ENCODE measurements around the gene AMPD2. TPM values are rescaled to one million over a fixed set of nuclear protein-coding genes. Genes with fewer than 3 reads are reported as not detected.
A peak's percentile ranks its signal among the peaks of the same experiment; 100 is the strongest.

The AMPD2 gene
- total RNA-seq, 2 experiments from 2014 or later = 73.5 to 99.5 TPM

- DNase-seq (no peak), ATAC-seq (no peak)
- H3K9me3 Mint-ChIP-seq (ENCODE audit: low read depth) = no peaks in the 10 kb centered on the region
- ChIA-PET POLR2A (no interaction called here), CTCF (interaction anchor here (0.5 to 15.1 kb wide), 7 partner anchors 8 to 89 kb away, joined by 3 to 190 read pairs (median 8); partner anchors contain the start of gene GPR61)
- no peak overlapping the region for H3K4me3 Mint-ChIP-seq
- H3K27ac Mint-ChIP-seq = no peak overlapping the region
- no peaks in the 10 kb centered on the region for H3K27me3 Mint-ChIP-seq
- intact Hi-C loops (cut with DNase I, micrococcal nuclease) = no loop called here
- H3K36me3 Mint-ChIP-seq (ENCODE audit: low read depth) = peaks cover 29% of the 10 kb centered on the region
- peaks cover 17% of the 10 kb centered on the region for H3K4me1 Mint-ChIP-seq
These were observed 12.2 kb downstream of the AMPD2 start for GRCh38 chr1:109631513-109632505.

DNA sequence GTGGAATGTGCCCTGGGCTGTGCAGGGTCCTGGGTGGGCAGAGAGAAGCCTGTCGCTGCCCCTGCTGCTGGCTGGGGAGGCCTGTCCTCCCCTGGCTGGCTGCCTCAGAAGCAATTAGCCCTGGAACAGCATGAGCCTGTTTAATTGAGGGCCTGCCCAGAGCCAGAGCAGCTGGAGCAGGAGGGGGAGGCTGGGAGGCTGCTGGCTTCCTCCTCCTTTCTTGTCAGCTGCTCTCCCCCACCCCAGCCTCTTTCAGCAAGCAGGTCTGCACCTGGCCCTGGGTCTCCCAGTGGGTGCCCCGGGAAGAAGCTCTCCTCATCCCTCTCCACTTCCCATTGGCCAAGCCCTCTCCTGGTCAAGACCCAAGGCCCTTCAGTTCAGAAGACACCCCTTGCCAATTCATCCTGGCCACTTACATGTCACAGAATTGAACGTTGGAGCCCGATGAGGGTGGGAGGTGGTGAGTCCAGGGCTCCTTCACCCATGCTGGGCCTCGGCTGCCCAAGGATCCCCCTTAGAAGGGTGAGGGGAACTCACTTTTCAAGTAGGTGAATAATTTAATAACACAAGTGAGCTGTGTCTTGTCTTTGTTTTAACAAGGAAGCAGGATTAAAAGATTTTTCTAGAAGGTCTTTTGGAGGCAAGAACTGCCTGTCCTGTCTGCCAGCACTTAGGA is 13.2 kb downstream of the AMPD2 start:
- Mint-ChIP-seq H3K36me3 (ENCODE audit: low read depth) (peaks cover 23% of the 10 kb centered on the region), H3K9me3 (ENCODE audit: low read depth) (no peaks in the 10 kb centered on the region), H3K4me3 (no peak overlapping the region), H3K27ac (no peak overlapping the region), H3K4me1 (peaks cover 17% of the 10 kb centered on the region), H3K27me3 (no peaks in the 10 kb centered on the region)
- ChIA-PET CTCF (interaction anchor here (0.7 to 15.1 kb wide), 7 partner anchors 7 to 1397 kb away, joined by 3 to 190 read pairs (median 3); partner anchors contain the start of gene GPR61), POLR2A (no interaction called here)
- intact Hi-C loops (cut with DNase I, micrococcal nuclease) = no loop called here
- DNase-seq (no peak), ATAC-seq (no peak)

- Mint-ChIP-seq H3K27ac (peak overlapping the region; percentile 9), H3K4me3 (no peak overlapping the region), H3K4me1 (peaks cover 14% of the 10 kb centered on the region), H3K27me3 (no peaks in the 10 kb centered on the region), H3K36me3 (ENCODE audit: low read depth) (peaks cover 13% of the 10 kb centered on the region), H3K9me3 (ENCODE audit: low read depth) (no peaks in the 10 kb centered on the region)
- ATAC-seq = peak; percentile 72
- POLR2A ChIA-PET = no interaction called here
- peak; percentile 41 for DNase-seq
- CTCF ChIA-PET = interaction anchor here (0.5 to 15.1 kb wide), 4 partner anchors 16 to 105 kb away, joined by 3 to 190 read pairs (median 4); partner anchors contain the start of genes GNAI3 and GPR61
- intact Hi-C loops (cut with DNase I, micrococcal nuclease) = no loop called here
These were observed 14.7 kb downstream of the AMPD2 start for GRCh38 chr1:109634292-109634691.

DNA sequence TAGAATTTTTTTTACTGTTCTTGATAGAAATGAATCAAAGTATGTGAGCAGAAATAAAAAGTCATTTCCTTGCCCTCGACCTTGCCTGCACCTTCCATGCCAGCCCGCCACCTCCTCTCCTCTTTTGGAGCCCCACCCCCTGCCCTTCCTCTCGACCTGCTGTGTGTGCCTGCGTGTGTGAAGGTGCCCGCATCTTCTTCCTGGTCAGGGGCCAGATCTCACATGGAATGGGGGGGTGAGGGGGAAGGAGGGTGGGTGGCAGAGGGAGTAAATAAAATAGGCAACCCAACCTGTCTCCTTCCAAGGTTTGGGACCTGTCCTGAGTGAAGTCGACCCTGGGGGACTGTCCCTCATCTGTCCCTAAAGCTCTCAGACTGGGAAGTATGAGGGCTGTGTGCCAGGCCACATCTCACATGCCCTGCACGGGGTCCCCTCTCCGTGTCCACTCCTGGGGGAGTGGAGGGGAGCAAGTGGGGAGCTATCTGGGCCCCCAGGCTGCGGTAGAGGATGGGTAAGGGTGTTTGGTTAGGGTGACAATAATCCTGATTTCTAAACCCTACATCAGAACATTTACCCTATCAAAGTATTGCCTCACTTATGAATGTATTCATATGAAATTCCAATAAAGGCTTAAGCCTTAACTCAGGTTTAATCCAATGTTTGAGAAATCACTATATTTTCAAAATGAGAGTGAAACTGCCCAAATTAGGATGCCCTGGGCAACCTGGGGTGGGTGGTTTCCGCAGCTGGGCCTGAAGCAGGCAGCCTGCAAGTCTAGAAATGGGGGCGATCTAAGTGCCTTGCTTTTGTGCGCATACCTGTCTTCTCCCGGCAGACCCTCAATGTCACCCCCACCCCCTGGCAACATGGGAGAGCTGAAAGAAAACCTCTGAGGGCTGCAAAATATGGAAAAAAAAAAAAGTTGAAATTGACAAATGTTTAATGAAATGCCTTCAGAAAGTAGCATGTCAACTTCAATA is 15.4 kb downstream of the AMPD2 start:
- Mint-ChIP-seq H3K36me3 (ENCODE audit: low read depth) (peaks cover 5% of the 10 kb centered on the region), H3K9me3 (ENCODE audit: low read depth) (no peaks in the 10 kb centered on the region), H3K27me3 (no peaks in the 10 kb centered on the region), H3K27ac (peak overlapping the region; percentile 9), H3K4me3 (no peak overlapping the region), H3K4me1 (peaks cover 16% of the 10 kb centered on the region)
- intact Hi-C loops (cut with DNase I, micrococcal nuclease) = no loop called here
- POLR2A ChIA-PET = no interaction called here
- CTCF ChIA-PET = interaction anchor here (0.5 to 15.1 kb wide), 8 partner anchors 11 to 156 kb away, joined by 3 to 190 read pairs (median 4); partner anchors contain the start of genes GNAI3 and GPR61
- peak; percentile 70 for ATAC-seq
- DNase-seq = peak; percentile 53

DNA sequence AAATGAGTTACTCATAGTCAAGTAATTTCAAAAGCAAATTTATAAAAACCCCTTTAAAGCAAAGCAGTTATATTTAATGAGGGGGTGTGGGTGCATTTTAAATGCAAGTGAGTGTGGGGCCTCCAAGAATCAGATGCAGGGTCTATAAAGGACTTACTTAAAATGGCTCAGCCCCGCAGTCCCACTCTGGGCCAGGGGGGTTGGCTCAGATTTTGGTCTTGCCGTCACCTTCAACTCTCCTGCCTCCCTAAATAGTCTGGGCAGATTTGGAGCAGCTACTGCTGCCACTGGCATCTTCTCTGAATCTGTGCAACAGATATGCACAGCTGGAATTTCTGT is 16.2 kb downstream of the AMPD2 start:
- POLR2A ChIA-PET = no interaction called here
- H3K27ac Mint-ChIP-seq = no peak overlapping the region

GRCh38 chr1:109636201-109636952 is 16.7 kb downstream of the AMPD2 start:
- Mint-ChIP-seq H3K27ac (no peak overlapping the region), H3K4me3 (no peak overlapping the region), H3K27me3 (no peaks in the 10 kb centered on the region), H3K4me1 (peaks cover 19% of the 10 kb centered on the region), H3K36me3 (ENCODE audit: low read depth) (no peaks in the 10 kb centered on the region), H3K9me3 (ENCODE audit: low read depth) (no peaks in the 10 kb centered on the region)
- POLR2A ChIA-PET = no interaction called here
- intact Hi-C loops (cut with DNase I, micrococcal nuclease) = no loop called here
- ATAC-seq = no peak
- CTCF ChIA-PET = interaction anchor here (0.7 to 15.1 kb wide), 8 partner anchors 13 to 154 kb away, joined by 3 to 190 read pairs (median 6); partner anchors contain the start of gene GPR61
- DNase-seq = no peak

More for the DNA sequence above, 16.2 kb downstream of the AMPD2 start:
- ATAC-seq (no peak), DNase-seq (no peak)
- CTCF ChIA-PET = interaction anchor here (0.7 to 15.1 kb wide), 7 partner anchors 12 to 155 kb away, joined by 3 to 190 read pairs (median 6); partner anchors contain the start of gene GPR61
- Mint-ChIP-seq H3K36me3 (ENCODE audit: low read depth) (peaks cover 4% of the 10 kb centered on the region), H3K4me1 (peaks cover 19% of the 10 kb centered on the region), H3K4me3 (no peak overlapping the region), H3K27me3 (no peaks in the 10 kb centered on the region), H3K9me3 (ENCODE audit: low read depth) (no peaks in the 10 kb centered on the region)
- intact Hi-C loops (cut with DNase I, micrococcal nuclease) = no loop called here

DNA sequence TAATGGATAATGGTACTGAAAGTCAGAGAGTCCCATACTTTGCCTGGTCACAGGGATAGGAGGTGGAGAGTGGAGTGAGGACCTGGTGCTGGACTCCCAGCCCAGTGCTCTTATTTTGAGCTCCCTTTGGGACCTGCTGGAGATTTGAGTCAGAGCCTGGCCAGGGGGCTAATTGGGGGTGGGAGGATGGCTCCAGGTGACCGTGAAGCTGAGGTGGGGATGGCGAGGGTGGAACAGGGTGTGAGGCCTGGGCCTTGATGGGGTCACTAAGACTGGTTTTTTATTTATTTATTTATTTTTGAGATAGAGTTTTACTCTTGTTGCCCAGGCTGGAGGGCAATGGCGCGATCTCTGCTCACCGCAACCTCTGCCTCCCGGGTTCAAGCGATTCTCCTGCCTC is 17.8 kb downstream of the AMPD2 start:
- CTCF ChIA-PET = interaction anchor here (1.5 to 15.1 kb wide), 6 partner anchors 14 to 145 kb away, joined by 3 to 190 read pairs (median 10); partner anchors contain the start of gene GPR61
- Mint-ChIP-seq H3K27ac (no peak overlapping the region), H3K4me3 (no peak overlapping the region), H3K36me3 (ENCODE audit: low read depth) (no peaks in the 10 kb centered on the region), H3K4me1 (peaks cover 19% of the 10 kb centered on the region), H3K9me3 (ENCODE audit: low read depth) (no peaks in the 10 kb centered on the region), H3K27me3 (no peaks in the 10 kb centered on the region)
- no peak for DNase-seq
- intact Hi-C loops (cut with DNase I, micrococcal nuclease) = no loop called here
- ATAC-seq = no peak
- POLR2A ChIA-PET = no interaction called here

- intact Hi-C loops (cut with DNase I, micrococcal nuclease) = no loop called here
- DNase-seq = no peak
- CTCF ChIA-PET = interaction anchor here (0.6 to 15.1 kb wide), 43 partner anchors 9 to 695 kb away, joined by 3 to 190 read pairs (median 5); partner anchors contain the start of genes AHCYL1, AMPD2, GNAI3 and GNAT2
These were observed 19.6 kb downstream of the AMPD2 start for GRCh38 chr1:109639063-109639840.

GRCh38 chr1:109639841-109640184 is 20.2 kb downstream of the AMPD2 start:
- no peak for ATAC-seq
- DNase-seq = no peak
- ChIA-PET CTCF (interaction anchor here (0.6 to 15.1 kb wide), 57 partner anchors 9 to 694 kb away, joined by 3 to 190 read pairs (median 5); partner anchors contain the start of genes AHCYL1, AMPD2, GNAI3 and GNAT2), POLR2A (interaction anchor here (0.5 to 1.7 kb wide), 8 partner anchors 20 to 539 kb away, joined by 3 to 13 read pairs (median 5); partner anchors contain the start of genes AMPD2, GNAI3, GNAT2 and GSTM1)
- intact Hi-C loops (cut with DNase I, micrococcal nuclease) = loop anchor here (2.0 kb wide), 2 partner anchors 93 to 345 kb away; partner anchors contain the start of gene AHCYL1 (in 1 of the 2)
- H3K36me3 Mint-ChIP-seq (ENCODE audit: low read depth) = no peaks in the 10 kb centered on the region
- no peak overlapping the region for H3K27ac Mint-ChIP-seq
- H3K4me1 Mint-ChIP-seq = peaks cover 18% of the 10 kb centered on the region
- no peak overlapping the region for H3K4me3 Mint-ChIP-seq
- H3K9me3 Mint-ChIP-seq (ENCODE audit: low read depth) = no peaks in the 10 kb centered on the region
- no peaks in the 10 kb centered on the region for H3K27me3 Mint-ChIP-seq

More at GRCh38 chr1:109639063-109639840, 19.6 kb downstream of the AMPD2 start:
- Mint-ChIP-seq H3K4me3 (no peak overlapping the region), H3K27ac (no peak overlapping the region), H3K9me3 (ENCODE audit: low read depth) (no peaks in the 10 kb centered on the region), H3K4me1 (peaks cover 23% of the 10 kb centered on the region), H3K27me3 (no peaks in the 10 kb centered on the region), H3K36me3 (ENCODE audit: low read depth) (no peaks in the 10 kb centered on the region)
- no peak for ATAC-seq
- POLR2A ChIA-PET = interaction anchor here (0.6 to 1.7 kb wide), 6 partner anchors 20 to 539 kb away, joined by 3 to 13 read pairs (median 6); partner anchors contain the start of genes AMPD2, GNAI3, GNAT2 and GSTM1

Measured in activated CD4-positive, alpha-beta T cell treated with anti-CD3 and anti-CD28 coated beads for 36 hours (primary cell).